ENCODE measurements around the gene NATD1. TPM values are rescaled to one million over a fixed set of nuclear protein-coding genes. Genes with fewer than 3 reads are reported as not detected.

Gene NATD1
- total RNA-seq, 4 donors from 2014 or later = 12.3 to 26.2 (median 18.1) TPM

GRCh38 chr17:21276264-21276588 lies 23.0 kb upstream of the NATD1 start:
- Histone ChIP-seq H3K9me3 (no peaks in the 10 kb centered on the region), H3K36me3 (no peaks in the 10 kb centered on the region), H3K27me3 (no peaks in the 10 kb centered on the region), H3K4me3 (peak overlapping the region; percentile 65 to 77 (median 73)), H3K27ac (replicated peaks in 1 of 4) (peak overlapping the region; percentile 62 to 76 (median 68)), H3K4me1 (peaks cover 11 to 45% (median 36%) of the 10 kb centered on the region in 4 donors)
- intact Hi-C loops (cut with DNase I) = loop anchor here (5.0 kb wide), 1 partner anchor 181 kb away; no protein-coding TSS in a partner anchor
- TF ChIP-seq EP300 (IDR thresholded peaks at IDR 0.05) (no peak), CTCF (IDR thresholded peaks at IDR 0.05) (no peak), POLR2A (IDR thresholded peaks at IDR 0.05; ENCODE audit: low read depth) (no peak), POLR2AphosphoS5 (IDR thresholded peaks at IDR 0.05) (no peak)
- no peak for DNase-seq (ENCODE audit: extremely low spot score)
- WGBS = 10% methylated on average over 15 of the region's 17 CpGs

- TF ChIP-seq POLR2A (IDR thresholded peaks at IDR 0.05; ENCODE audit: low read depth) (no peak), EP300 (IDR thresholded peaks at IDR 0.05) (no peak), CTCF (IDR thresholded peaks at IDR 0.05) (peak in 1 of 3 experiments; percentile 12), POLR2AphosphoS5 (IDR thresholded peaks at IDR 0.05) (peak; percentile 74 to 79)
These were observed 22.5 kb upstream of the NATD1 start for GRCh38 chr17:21275579-21276263.

GRCh38 chr17:21275047-21275578 lies 21.9 kb upstream of the NATD1 start:
- Histone ChIP-seq H3K9me3 (no peaks in the 10 kb centered on the region), H3K36me3 (no peaks in the 10 kb centered on the region), H3K27ac (replicated peaks in 1 of 4) (peak overlapping the region; percentile 62 to 76 (median 68)), H3K4me3 (peak overlapping the region; percentile 65 to 77 (median 73)), H3K27me3 (no peaks in the 10 kb centered on the region), H3K4me1 (peaks cover 11 to 42% (median 32%) of the 10 kb centered on the region in 4 donors)
- TF ChIP-seq POLR2A (IDR thresholded peaks at IDR 0.05; ENCODE audit: low read depth) = no peak
- intact Hi-C loops (cut with DNase I) = loop anchor here (2.0 to 5.0 kb wide), 2 partner anchors 146 to 182 kb away; no protein-coding TSS in a partner anchor
- DNase-seq (ENCODE audit: extremely low spot score) = no peak
- WGBS = 12% methylated on average over 17 of the region's 20 CpGs

More at GRCh38 chr17:21275579-21276263, 22.5 kb upstream of the NATD1 start:
- Histone ChIP-seq H3K36me3 (no peaks in the 10 kb centered on the region), H3K27ac (replicated peaks in 1 of 4) (peak overlapping the region; percentile 62 to 76 (median 68)), H3K27me3 (no peaks in the 10 kb centered on the region), H3K4me1 (peaks cover 11 to 45% (median 36%) of the 10 kb centered on the region in 4 donors), H3K9me3 (no peaks in the 10 kb centered on the region), H3K4me3 (peak overlapping the region; percentile 65 to 77 (median 73))
- intact Hi-C loops (cut with DNase I) = loop anchor here (2.0 to 5.0 kb wide), 2 partner anchors 147 to 182 kb away; no protein-coding TSS in a partner anchor
- under 1% methylated on average over 25 of the region's 52 CpGs for WGBS
- peak; percentile 96 for DNase-seq (ENCODE audit: extremely low spot score)

- no peak overlapping the region for H3K4me3 ChIP-seq
- no peaks in the 10 kb centered on the region for H3K27me3 ChIP-seq
- WGBS = 85% methylated on average over 14 of the region's 14 CpGs
- intact Hi-C loops (cut with DNase I) = no loop called here
- DNase-seq (ENCODE audit: extremely low spot score) = no peak
- no peak overlapping the region for H3K27ac ChIP-seq (replicated peaks in 1 of 4)
- H3K36me3 ChIP-seq = no peaks in the 10 kb centered on the region
- peaks cover 8 to 22% (median 19%) of the 10 kb centered on the region in 4 donors for H3K4me1 ChIP-seq
- TF ChIP-seq EP300 (IDR thresholded peaks at IDR 0.05) = no peak
- TF ChIP-seq CTCF (IDR thresholded peaks at IDR 0.05) = no peak
- TF ChIP-seq POLR2A (IDR thresholded peaks at IDR 0.05; ENCODE audit: low read depth) = no peak
- TF ChIP-seq POLR2AphosphoS5 (IDR thresholded peaks at IDR 0.05) = no peak
- H3K9me3 ChIP-seq = no peaks in the 10 kb centered on the region
These were observed 19.9 kb upstream of the NATD1 start for GRCh38 chr17:21272881-21273792.
